Superior temporal gyrus (tissue), 1 donor: Measurements from ENCODE around the gene NPAS1.
"Not testable (repeated sequence)": the region's sequence is repeated elsewhere in the genome, so short reads cannot be mapped to it uniquely, and the experiment has no call there.

Experiments used
- DNase-seq: peaks from one replicate; pipeline ENCODE4 v3.0.0-alpha.2; 2016; ENCODE audit errors: extremely low spot score

NPAS1 gene

DNA sequence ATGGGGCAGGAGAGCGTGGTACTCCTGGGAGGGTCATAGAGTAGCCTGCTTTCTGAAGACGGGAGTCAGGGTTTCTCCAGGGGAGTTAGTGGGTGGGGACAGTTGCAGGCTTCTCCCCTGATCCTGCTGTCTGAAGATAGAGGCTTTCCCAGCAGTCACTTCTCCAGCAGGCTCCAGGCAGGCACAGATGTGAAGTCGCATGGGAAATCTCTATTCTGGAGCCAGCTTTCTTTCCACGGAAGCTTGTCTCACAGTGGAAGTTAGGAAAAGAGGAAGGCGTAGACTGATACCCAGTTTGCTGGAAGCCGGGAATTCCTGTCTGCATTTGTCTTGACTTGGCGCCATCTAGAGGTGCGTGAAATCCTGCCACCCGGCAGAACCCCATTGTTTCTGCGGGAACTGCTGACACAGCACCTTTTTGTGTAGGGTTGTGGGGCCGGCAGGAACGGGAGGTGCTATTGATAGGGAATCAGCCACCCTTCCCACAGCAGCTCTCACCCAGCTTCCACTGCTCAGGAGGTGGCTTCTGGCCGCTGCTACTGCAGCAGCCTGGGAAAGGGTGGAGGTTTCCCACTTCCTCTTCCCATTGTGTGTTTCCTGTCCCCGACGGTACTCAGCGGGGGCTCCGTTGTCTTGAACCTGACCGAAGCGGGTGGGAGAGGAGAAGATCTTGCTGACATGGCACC, 28.5 kb upstream of the NPAS1 start:
- DNase-seq: peak; percentile 96

DNA sequence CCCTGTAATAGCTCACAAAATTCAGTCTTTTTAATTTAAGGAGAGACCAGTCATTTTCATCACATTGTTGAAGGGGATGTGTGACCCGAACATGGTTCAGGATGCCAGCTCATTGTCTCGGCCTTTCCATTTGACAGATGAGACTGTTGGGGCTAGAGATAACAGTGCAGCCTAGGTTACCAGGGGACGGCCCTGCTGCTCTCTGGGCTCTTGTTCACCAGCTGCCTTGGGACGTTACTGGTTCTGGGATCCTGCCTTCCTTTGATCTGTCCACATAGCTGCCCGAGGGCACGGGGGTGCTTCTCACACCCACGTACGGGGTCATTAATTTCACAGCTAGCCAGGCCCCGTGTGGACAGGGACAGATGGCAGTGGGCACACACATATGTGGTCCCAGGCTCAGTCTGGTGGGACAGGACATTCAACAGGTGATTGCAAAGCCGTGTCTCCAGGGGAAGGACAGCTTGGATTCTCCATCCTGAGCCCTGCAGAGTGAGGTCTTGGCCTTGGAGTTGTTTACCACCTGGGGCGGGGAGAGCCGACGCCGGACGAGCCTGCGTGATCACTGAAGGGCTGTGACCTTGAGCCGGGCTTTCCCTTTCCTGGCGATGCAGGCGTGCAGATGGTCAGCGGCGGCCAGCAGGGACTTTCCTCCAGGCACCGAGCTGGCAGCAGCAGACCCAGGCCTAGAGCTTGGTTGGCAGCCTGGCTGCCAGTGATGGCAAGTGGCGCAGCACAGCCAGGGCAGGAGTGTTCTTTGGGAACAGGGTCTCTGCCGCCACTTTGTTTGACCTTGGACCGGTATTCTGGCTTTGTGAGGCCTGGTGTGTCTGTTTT, 26.7 kb upstream of the NPAS1 start:
- no peak for DNase-seq

DNA sequence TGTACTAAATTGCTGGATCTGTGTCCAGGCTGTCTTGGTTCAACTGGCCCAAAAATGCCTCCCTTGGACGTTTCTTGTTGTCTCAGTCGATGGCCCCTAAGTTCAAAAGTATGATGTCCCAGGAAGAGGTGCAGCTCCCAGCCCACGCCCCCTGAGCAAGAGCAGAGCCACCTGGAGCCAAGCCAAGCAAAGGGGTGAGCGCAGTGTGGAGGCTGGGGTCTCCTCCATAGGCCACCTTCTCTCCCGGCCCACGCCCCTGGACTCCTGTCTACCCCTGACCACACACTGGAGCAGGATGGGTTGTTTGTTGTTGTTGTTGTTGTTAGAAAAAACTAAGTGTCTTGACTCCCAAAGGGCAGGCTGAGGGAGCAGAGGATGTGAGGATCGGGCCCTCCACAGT, 26.0 kb upstream of the NPAS1 start:
- no peak for DNase-seq

DNA sequence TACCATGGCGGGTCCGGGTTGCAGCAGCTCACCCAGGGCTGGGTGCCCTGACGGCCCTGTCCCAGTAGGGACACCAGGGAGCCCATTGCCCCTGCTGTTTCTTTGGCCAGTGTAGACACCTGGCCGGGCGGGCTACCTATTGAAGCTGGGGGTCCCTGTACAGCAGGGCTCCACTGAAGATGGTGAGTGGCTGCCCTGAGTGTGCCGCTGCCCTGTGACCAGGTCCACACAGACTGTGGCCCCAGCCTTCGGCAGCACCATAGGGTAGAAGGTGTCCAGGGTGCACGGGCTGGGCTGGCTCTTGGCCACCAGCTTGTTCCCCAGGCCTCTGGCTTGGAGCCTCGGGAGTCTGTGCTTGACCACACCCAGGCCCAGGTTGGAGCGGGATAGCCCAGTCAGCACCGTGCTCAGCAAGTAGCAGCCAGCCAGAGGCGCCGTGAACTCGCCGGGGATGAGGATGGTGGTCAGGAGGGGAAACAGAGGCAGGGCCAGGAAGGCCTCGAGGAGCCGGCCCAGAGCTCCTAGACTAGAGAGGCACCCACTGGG, 25.4 kb upstream of the NPAS1 start:
- no peak for DNase-seq

DNA sequence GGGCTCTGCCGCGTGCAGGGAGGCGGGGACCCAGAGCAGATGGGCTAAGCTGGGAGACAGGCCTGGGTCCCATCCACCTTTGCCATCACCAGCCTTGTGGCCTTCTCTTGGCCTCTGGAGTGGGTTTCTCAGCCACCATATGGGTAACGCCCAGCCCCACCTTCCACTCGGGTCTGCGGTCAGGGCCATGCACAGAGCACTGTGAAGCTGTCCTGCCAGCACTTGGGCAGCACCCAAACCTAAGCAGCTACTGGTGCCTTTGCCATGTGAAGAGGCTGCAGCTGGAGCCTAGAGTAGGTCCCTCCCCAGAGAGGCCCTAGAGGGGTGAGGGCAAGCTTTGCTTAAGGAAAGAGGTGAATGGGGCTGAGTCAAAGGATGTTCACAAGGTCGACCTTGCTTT, 24.1 kb upstream of the NPAS1 start:
- no peak for DNase-seq

DNA sequence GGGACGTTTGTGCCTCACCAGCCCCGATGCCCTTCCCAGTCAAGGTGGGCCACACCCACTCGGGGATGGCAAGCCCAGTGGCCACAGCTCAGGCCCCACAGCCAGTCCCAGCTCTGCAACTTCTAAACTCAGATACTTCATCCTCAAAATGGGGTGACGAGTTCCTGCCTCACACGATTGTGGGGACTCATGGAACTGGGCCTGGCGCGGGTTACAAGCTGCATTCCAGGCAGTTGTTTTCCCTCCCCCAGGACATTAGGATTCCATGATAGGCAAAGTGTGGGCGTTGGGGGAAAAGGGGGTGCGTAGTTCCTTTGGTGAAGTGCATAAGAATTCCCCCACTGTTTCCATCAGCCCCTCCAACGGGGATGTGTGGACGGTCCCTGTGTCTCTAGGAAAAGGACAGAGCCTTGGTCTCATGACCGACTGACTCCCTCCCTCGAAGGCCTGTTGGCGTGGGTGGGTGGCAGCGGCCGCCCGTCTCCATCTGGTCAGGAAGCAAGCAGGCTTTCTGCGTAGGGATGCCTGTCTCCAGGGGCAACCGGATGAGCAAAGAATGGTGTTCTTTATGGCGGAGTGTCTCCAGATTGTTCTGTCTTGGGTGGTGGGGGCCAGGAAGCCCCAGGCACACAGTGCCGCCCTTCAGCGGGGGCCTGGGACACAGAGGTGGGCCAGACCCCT, 21.1 kb upstream of the NPAS1 start:
- peak; percentile 62 for DNase-seq

DNA sequence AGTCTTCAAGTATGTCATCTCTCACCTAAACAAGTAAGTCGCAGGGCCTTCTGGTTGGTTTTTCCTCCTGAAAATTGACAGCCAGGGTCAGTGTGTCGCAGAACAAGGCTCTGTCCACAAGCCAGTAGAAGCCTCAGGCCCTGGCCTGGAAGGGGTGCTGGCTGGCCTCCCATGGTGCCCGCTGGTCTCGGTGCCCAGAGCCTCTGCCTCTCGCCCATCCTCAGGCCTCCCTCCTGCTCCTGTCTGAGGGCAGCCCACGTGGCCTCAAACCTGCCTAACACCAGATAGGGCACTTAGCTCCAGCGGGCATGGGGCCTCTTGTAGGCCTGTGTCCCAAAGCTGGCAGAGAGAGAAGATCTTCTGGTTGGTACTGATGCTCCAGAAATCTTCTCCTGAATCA, 20.3 kb upstream of the NPAS1 start:
- DNase-seq: no peak

DNA sequence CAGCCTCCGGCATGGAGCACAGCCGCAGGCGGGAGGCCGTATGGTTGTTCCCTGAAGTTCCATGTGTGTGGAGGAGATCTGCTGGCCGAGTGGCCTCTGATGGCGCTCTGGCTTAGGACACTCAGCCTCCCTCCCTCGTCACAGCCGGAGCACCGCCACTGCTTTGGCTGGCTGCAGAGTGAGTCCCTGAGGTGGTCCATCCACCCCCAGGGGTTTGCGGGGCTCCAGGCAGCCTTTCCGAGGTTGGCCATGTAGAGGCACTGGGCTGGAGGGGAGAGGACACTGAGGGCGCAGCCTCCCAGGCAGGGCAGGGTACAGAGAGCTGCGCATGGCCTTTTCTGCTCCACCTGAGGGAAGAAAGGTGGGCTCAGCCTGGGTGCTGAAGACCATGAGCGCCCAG, 19.8 kb upstream of the NPAS1 start:
- DNase-seq: no peak

DNA sequence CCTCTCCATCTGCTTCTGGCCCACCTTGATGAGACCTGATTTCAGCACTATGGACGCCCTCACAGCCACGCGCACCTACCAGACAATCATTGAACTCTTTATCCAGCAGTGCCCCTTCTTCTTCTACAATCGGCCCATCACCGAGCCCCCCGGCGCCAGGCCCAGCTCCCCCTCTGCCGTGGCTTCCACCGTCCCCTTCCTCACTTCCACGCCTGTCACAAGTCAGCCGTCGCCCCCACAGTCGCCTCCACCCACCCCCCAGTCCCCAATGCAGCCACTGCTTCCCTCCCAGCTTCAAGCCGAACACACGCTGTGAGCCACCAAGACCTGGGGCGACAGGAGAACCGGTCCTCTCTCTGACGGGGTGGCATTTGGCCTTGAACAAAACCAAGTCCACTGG, 19.3 kb upstream of the NPAS1 start:
- DNase-seq: no peak

DNA sequence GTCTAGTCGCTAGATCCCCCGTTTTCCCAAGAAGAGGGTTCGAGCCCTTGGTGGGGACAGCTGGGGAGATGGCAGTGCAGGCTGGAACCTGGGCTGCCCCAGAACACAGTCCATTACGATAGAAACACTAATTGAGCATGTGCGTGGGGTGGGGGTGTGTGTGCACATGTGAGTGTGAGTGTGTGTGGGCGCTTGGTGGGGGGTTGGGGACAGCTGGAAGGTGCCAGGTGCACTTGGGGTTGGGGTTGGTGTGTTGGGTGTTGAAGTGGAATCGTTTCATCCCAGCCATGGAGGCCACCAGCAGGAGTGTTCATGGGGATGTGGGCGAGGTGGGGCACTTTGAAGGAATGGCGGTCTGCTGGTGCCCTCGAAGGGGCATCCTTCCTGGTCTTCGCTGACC, 18.1 kb upstream of the NPAS1 start:
- DNase-seq: no peak

DNA sequence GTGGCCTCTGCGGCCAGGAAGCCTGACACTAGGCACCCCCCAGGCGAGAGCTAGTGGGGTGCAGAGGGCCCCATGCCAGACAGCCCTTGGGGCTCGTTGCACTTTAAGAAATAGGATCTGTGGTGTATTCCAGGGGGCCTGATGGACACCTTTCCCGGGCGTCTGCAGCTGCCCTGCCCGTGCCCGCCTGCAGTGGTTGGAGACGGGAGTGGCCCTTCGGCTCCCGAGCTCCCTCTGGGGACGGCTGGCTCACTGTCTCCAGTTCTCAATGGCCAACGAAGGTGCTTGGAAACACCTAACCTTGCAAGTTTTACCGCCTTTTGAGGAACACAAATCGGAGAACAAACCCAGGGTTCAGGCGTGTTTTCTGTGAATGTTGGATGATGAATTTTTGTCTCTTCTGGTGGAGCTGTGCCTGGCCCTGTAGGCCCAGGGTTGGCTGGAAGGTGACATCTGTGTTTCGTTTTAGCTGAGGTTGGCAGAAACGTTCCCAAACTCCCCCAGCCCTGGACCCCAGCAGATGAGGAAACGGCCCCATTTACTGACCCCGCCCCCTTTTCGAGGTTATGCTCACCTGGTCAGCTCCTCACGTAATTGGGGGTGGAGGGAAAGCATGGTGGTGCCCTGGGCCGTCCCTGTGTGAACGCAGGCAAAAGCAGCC, 17.4 kb upstream of the NPAS1 start:
- no peak for DNase-seq

DNA sequence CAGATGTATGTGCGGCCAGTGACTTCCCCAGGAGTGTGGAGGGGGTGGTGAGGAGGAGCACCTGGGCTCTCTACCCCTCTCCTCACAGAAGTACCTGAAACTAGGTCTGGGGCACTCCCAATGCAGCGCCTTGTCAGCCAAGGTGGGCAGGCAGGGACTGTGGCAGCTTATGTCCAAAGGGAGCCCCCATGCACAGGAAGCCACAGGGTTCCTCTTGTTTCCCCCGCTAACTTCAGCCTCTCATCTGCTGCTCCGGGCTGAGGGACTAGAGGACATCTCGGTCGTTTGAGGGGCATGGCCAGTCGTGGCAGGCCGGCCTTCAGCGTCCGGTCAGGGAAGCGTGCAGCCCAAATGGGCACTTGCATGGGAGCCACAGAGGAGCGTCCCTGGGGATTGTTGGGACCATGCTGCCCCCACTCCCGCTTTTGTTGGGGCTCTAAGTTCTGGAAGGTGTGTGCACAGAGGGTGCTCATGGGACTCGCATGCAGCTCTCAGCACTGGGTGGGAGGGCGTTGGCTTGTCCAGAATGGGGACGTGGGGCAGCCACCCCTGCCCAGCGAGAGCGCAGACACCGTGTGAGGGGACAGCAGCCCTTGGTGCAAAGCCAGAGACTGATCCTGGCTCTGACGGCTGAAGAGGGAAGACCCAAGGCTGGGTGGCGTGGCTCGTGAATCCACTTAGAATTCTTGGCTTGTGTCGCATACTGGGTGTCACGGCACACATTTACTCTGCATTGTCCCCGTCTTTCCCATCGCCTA, 16.6 kb upstream of the NPAS1 start:
- DNase-seq: no peak

DNA sequence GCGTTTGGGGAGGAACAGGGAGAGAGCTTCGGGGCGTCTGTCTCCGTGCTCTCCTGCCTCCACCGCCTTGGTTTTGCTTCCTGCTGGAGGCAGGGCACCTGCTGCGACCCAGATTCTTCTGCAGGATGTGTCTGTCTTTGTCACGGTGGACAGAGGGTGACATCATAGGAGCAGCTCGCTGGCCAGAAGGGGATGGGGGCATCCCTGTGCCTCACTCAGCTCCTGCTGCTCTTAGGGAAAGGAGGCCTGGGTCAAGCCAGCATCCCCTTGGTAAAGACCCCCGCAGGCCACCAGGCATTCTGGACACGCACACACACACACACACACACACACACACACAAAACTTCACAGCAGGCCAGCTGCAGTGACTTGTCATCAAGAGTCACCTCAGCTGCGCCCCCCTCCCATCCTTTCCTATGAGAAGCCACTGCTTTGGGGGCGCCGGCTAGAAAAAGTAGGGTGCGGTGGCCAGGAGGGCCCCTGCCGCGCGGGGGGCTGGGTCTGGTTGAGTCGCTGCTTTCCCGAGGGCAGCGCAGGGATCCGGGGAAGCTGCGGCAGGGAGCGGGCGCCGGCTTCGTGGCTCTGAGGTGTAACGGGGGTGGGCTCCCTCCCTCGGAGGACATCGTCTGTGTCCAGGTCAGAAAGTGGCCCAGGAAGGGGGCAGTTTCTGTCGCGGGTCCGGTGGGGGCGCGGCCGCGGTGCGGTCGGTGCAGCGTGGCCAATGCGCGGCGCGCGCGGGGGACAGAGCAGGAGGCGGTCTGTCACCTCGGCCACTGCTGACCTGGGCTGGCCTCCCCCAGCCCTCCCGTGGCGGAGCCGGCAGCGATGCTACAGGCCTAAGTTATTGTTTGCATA, 15.8 kb upstream of the NPAS1 start:
- no peak for DNase-seq

DNA sequence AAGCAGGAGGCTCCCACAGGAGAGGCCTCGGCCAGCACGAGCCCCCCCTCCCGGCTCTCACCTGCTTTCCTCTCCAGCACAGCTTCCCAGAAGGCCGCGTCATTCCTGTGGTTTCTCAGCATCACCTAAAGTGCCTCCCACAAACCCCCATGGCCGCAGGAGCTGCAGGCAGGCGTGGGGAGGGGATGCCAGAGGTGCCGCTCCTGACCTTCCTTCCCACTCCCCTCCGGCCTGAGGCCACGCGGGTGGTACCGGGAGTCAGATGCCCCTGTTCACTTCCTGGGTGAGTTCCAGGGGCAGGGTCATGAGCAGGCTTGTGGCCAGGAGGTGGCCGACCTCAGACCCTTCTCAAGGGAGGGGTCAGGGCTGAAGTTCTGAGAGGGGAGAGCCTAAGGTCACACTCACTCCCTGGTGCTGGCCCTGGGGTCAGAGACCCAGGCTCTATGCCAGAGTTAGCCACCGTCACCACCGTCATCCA, 14.4 kb upstream of the NPAS1 start:
- DNase-seq: no peak

DNA sequence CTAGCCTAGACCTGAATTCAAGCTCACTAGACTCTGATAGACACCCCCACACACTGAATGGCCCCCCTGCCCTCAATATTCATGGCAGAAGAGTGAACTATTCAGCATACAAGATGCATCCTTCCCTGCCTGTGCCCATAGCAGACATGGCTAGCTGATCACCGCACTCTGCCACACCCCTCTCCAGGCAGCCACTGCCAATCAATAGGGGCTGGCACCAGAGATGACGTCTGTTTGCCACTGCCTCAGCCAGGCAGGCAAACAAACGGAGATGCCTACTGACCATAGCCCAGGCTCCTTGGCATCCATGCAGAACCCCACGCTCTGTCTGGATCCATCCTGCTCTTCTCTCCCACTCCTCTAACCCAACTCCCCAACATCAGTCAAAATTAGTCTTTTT, 13.8 kb upstream of the NPAS1 start:
- no peak for DNase-seq

DNA sequence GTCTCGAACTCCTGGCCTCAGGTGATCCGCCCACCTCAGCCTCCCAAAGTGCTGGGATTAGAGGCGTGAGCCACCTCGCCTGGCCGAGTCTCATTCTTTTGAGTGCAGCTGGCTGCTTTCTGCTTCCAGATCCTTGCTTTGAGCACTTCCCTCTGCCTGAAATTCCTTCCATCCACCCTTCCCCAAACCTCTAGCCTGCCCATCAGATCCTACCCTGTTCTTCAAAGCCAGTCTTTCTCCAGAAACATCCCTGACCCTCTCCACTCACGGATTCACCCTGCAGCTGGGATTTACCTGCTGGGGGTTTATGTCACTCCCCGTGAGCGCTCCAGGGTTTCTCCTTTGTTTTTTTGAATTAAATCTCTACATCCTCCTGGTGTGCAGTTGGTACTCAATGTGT, 13.1 kb upstream of the NPAS1 start:
- DNase-seq: no peak

DNA sequence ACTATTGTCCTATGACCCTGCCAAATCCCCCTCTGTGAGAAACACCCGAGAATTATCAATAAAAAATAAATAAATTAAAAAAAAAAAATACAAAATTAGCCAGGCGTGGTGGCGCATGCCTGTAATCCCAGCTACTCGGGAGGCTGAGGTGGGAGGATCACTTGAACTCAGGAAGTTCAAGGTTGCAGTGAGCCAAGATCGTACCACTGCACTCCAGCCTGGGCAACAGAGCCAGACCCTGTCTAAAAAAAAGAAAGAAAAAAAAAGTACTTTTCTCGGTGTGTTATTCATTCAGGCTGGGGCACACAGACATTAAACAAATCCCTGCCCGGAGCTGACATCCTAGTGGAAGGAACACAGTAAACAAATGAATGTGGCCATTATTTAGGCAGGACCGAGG, 9.1 kb upstream of the NPAS1 start:
- DNase-seq: not testable (repeated sequence)

DNA sequence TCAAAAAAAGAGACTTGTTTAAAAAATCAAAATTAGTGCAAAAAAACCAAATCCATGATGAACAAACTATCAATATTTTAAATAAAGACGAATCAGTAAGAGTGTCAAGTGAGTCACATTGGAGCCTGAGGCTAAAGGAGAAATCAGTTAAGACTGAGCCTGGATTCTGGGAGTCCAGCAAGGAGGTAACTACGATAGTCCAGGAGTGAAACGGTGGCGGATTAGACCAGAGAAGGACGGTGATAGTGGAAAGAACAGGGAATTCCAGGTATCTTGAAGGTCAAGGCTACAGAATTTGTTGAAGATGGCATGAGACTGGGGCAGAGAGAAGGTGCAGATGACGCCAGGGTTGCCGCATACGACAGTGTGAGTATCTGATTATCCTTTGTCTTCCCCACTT, 7.0 kb upstream of the NPAS1 start:
- no peak for DNase-seq

DNA sequence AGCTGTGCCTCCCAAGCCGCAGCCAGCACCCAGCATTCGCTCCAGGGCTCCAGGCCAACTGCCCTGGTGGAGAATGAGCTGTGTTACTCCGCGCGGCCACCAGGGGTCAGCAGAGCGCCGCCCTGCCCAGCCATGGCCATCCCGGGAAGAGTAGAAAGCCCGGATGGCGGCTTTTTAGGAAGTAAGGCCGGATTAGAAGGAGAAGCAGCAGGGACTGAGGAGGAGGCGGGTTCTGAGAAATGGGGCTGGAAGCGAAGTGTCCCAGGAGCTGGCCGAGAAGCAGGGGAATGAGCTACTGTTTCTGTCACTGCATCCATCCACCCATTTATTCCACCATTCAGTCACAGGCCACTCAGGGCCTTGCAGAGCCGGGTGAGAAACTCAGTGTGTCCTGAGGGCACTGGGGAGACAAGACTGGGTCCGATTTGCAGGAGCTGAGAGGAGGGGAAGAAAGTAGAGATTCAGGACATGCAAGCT, 6.6 kb upstream of the NPAS1 start:
- DNase-seq: peak; percentile 86

DNA sequence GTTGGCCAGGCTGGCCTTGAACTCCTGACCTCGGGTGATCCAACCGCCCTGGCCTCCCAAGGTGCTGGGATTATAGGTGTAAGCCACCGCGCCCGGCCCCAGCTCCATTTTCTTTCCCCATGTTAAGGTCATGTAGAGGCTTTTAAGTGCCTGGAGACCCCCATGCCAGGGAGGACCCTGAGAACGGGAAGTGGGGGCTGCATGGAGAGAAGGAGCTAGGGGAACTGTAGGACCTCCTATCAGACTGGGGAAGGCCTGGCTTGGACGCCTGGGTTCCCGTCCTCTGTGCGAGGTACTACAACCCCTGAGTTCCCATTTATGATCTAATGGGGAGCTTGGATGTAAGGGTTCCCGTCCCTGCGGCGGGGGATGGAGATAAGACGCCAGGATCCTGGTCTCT, 714 bp upstream of the NPAS1 start:
- DNase-seq: no peak
